Stimulated activated CD4-positive, alpha-beta T cell treated with anti-CD3 and anti-CD28 coated beads, TNF-alpha, amount 100 ng/mL, for 4 hours (primary cell): Measurements from ENCODE around the gene PRR36.
A peak's percentile ranks its signal among the peaks of the same experiment; 100 is the strongest.

Experiments
- DNase-seq, 3 experiments: peaks; one replicate each; pipeline ENCODE4 v3.0.0-alpha.2; 2020; ENCODE audit warnings: low read depth in 3 of 3

Gene PRR36

DNA sequence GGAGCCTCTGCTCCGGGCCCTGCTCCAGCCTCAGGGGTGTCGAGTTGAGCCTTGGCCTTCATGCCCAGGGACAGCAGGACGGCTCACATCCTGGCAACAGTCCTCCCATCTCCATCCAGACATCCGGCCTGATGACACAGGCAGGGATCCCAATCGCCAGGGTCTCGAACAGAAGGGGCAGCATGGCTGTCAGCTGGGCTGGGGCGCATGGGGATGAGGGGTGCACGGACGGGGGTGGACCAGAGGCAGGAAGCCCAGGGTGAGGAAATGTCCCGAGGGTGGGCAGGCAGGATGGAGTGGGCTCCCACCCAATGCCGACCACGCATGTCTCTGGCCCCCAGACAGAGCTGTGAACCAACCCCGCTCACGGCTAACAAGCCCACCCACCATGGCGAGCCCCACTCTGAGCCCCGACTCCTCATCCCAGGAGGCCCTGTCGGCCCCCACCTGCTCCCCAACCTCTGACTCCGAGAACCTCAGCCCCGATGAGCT is 28.0 kb downstream of the PRR36 start:
- DNase-seq, result no peak

DNA sequence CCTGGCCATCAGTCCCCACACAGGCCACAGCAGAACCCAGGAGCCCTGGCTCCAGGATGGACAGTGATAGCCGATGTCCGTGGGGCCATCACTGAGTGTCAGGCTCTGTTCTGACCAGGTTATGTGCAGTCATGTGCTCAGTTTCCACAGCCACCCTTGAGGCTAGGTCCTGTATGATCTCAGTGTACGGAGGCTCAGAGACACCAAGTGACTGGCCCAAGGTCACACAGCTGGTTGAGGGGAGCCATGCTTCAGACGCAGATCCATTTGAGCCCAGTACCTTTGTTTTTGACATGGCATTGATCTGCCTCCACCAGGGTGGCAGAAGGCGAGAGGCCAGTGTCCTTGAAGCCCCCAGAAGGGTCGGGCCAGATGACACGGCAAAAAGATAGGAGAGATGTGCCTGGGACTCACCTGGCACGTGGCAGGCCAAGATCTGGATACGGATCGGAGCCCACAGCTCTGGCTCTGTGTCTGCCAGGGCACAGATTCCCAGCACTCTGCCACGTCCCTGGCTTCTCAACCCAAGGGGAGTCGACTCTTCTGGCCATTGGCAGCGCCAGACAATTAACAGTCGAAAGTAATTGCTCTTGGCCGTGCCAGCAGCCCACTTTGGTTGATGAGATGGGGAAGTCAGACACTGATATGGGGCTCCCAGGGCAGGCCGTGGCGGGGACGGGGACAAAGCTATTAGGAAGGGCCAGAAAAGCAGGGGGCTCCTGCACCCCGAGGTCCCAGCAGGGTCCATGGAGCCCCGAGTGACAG is 28.6 kb downstream of the PRR36 start:
- no peak for DNase-seq

GRCh38 chr19:7844951-7845350 is 29.2 kb downstream of the PRR36 start:
- DNase-seq, result no peak

DNA sequence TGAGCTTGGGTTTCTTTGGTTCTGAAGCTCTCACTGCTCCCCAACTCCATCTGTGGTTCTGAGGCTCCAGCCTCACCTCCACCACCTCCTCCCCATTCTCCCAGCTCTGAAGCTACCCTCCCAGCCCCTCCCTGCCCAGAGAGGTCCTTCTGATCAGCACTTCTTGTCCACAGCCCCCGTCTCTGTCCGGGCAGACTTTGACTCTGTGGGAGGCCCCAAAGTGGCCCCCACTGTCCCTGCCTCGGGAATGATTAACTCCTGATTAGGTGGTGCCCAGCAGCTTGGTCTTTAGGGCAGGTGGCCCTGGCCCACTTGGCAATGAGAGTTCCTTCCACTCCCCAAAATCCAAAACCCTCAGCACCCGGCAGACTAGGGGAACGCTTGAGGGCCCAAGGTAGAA is 29.8 kb downstream of the PRR36 start:
- no peak for DNase-seq

DNA sequence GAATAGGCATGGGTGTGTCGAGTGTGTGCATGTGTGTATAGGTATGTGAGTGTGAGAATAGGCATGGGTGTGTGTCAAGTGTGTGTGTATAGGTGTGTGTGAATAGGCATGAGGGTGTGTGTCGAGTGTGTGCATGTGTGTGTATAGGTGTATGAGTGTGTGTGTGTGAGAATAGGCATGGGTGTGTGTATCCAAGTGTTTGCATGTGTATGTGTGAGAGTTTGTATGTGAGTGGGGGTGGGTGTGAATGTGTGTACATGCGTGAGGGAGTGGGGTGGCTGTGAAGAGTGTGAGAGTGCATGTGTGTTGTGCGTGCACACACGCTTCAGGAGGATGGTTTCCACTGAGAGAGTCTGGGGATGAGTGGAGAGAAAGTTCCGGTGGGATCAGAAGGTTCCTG is 30.7 kb downstream of the PRR36 start:
- DNase-seq, result no peak

DNA sequence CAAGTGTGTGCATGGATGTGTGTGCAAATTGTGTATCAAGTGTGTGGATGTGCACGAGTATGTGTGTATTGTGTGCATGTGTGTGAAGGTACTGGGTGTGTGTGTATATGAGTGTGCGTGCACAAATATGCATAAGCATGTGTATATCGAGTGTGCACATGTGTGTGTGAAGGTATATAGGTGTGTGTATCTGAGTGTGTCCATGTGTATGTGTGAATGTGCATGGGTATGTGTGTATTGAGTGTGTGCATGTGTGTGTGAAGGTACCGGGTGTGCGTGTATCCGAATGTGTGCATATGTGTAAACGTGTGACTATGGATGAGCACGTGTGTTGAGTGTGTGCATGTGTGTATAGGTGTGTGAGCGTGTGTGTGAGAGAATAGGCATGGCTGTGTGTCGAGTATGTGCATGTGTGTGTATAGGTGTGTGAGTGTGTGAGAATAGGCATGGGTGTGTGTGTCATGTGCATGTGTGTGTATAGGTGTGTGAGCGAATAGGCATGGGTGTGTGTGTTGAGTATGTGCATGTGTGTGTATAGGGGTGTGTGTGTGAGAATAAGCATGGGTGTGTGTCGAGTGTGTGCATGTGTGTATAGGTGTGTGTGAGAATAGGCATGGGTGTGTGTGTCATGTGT is 31.4 kb downstream of the PRR36 start:
- no peak for DNase-seq

DNA sequence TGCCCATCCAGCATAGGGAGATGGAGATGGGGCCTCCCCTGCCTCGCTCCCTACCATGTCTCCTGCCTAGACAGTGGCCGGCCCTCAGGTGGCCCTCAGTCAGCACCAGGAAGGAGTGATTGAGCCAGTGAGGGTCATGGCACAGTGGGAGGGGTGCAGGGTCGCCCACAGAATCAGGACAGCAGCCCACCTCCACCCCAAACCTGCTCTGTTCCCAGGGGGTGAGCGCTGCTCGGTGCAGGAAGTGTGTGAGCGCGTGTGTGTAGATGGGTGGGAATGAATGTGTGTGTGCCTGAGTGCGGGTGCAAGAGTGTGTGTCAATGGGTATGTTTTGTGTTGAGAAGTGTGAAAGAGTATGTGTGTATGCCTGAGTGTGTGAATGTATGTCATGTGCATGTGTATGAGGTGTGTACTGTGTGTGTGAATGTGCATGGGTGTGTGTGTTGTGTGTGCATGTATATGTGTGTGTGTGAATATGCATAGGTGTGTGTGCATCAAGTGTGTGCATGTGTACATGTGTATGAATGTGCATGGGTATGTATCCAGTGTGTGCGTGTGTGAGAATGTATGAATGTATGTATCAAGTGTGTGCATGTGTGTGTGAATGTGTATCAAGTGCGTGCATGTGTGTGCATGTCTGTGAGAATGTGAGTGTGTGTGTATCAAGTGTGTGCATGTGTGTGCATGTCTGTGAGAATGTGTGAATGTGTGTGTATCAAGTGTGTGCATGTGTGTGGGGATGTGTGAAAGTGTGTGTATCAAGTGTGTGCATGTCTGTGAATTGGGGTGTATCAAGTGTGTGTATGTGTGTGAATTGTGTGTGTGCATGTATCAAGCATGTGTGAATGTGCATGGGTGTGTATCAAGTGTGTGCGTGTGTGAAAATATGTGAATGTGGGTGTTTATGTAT is 32.2 kb downstream of the PRR36 start:
- no peak for DNase-seq

GRCh38 chr19:7840629-7841028 is 33.6 kb downstream of the PRR36 start:
- DNase-seq, result no peak

DNA sequence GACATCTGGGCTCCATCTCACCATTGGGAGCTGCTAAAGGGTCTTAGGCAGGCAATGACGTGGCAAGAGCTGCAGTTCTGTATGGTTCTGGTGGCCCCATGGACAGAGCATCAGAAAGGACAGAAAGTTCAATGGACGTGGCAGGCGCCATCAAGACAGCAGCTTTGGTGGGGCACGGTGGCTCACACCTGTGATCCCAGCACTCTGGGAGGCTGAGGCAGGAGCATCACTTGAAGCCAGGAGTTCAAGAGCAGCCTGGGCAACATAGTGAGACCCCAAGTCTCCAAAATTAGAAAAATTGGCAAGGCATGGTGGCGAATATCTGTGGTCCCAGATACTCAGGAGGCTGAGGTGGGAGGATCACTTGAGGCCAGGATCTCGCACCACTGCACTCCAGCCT is 34.7 kb downstream of the PRR36 start:
- no peak for DNase-seq

GRCh38 chr19:7833225-7834099 is 40.7 kb downstream of the PRR36 start:
- no peak for DNase-seq

DNA sequence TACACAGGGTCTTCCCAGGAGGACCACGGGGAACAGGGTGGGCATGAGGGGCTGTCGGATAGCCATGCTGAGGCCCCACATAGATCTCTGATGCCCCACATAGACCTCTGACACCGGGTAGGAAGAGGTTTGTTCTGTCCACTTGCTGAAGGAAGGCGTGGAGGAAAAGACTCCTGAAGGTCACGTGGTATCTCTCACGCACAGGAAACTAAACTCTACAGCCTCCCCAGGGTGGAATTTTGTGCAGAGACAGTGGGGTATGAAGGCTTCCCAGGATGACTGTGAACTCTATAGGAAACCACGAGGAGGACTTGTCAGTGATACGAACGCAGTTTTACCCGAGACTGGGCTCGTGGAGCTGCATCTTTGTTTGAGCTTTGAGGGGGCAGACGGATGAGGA is 41.4 kb downstream of the PRR36 start:
- DNase-seq, result no peak

DNA sequence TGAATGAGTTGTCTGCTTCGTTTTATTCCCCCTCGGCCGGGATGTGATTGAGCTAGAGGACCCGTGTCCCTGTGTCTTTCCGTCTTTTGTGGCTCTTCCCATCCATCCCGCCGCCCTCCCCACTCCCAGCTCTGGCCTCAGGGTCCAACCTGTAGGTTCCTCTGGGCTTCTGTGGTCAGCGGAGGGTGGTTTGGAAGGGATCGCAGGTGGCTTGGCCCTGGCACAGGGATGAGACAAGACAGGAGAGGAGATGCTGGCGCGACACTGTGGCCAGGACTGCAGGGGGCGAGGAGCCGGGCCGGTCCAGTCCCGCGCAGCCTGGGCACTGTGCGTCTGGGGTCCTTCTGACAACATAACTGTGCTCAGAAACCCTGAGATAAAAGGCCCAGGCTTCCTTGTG is 42.2 kb downstream of the PRR36 start:
- no peak for DNase-seq

GRCh38 chr19:7831452-7831851 is 42.7 kb downstream of the PRR36 start:
- no peak for DNase-seq

DNA sequence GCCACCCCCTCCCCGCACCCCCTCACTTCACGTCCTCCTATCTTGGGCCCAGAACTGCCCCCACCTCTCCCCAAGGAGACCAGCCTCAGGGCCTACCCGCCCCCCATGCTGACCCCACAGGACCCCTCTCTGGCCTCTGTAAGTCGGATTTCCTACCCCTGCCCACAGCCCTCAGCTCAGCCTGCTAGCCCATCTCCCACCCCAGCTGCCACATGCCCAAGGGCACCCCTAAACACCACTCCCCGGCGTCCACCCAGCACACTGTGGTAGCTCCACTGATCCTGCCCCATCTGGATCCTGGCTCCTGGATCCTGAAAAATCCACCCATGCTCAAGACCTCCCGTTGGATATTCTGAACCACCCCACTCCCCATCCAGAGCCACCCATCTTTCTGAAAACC is 43.4 kb downstream of the PRR36 start:
- no peak for DNase-seq

GRCh38 chr19:7830272-7830771 is 43.9 kb downstream of the PRR36 start:
- no peak for DNase-seq

DNA sequence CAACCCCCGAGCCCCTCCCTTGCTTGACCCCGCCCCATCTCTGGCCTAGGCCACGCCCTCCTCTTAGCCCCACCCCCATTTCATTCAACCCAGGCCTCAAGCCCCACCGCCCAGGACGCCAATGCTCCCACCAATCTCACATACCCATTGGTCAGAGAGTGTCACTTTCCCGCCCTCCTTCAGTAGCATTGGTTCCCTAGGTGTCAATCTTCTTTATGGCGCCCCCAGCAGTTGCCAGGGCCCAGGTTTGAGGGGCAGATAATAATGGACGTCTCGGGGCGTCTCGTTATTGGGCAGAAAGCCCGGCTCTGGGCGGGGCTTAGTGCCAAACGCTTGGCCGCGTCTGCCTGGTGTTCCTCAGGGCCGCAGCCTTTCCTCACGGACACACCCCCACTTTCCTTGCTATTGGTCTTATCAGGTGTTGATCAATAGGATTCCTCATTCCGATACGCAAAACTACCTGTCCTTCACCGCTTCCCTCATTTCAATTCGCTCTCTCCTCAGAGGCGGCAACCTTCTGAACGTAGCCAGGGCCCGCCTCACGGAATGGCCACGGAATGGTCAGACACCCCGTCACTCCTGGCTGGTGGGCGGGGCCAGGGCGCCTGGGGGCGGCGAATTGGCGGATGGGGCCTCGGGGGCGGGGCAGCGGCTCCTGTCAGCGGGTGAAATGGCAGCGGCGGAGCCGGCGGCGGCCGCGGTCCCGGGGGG is 44.5 kb downstream of the PRR36 start, which contains the start of gene EVI5L:
EVI5L (plus strand) TSS at position 658 of the 711 bp plus-strand sequence. CDS start 16,325 bp downstream, outside the sequence.
- DNase-seq, result peak; percentile 99 to 100 (median 99)

- no peak for DNase-seq
These were observed 45.0 kb downstream of the PRR36 start for GRCh38 chr19:7829166-7829520.

DNA sequence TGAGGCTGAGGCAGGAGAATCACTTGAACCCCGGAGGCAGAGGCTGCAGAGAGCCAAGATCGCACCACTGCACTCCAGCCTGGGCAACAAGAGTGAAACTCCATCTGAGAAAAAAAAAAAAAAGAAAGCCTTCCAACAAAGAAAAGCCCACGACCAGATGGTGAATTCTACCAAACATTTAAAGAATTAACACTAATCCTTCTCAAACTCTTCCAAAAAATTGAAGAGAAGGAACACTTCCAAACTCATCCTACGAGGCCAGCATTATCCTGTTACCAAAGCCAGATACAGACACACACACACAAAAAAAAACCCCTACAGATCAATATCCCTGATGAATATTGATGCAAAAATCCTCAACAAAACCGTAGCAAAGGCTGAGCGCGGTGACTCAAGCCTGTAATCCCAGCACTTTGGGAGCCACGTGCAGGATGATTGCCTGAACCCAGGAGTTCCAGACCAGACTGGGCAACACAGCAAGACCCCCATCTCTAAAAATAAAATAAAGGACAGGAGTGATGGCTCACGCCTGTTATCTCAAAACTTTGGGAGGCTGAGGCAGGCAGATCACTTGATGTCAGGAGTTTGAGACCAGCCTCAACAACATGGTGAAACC is 50.4 kb downstream of the PRR36 start:
- no peak for DNase-seq

DNA sequence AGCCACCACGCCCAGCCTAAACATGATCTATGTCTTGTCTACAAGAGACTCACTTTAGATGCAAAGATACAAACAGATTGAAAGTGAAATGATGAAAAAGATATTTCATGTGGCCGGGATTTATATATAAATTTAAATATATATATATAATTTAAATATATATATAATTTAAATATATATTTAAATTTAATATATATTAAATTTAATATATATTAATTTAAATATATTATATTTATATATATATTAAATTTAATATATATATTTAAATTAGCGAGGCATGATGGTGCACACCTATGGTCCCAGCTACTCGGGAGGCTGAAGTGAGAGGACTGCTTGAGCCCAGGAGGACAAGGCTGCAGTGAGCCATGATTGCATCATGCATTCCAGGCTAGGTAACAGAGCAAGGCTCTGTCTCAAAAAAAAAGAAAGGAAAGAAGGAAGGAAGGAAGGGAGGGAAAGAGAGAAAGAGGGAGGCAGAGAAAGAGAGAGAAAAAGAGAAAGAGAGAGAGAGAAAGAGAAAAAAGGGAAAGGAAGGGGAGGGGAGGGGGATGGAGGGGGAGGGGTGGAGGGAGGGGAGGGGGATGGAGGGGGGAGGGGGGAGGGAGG is 51.2 kb downstream of the PRR36 start:
- DNase-seq, result no peak

GRCh38 chr19:7820588-7820987 is 53.6 kb downstream of the PRR36 start:
- no peak for DNase-seq
